Progenitor cell of endocrine pancreas (in vitro differentiated cells): ENCODE measurements around the gene ARHGEF26. TPM values are rescaled to one million over a fixed set of nuclear protein-coding genes. Genes with fewer than 3 reads are reported as not detected.

Experiments
- DNase-seq: peaks from one replicate; pipeline ENCODE4 v3.0.0; 2021; ENCODE audit warnings: low spot score; ENCODE audit not compliant: unreplicated experiment
- H3K27ac Mint-ChIP-seq: 2 replicates; pipeline ENCODE4 v1.8.0; 2021; ENCODE audit warnings: mild to moderate bottlenecking, moderate library complexity, mixed read lengths
- H3K27me3 Mint-ChIP-seq: 2 replicates; pipeline ENCODE4 v1.8.0; 2021; ENCODE audit warnings: mixed read lengths
- H3K36me3 Mint-ChIP-seq: 2 replicates; pipeline ENCODE4 v1.8.0; 2022; ENCODE audit warnings: mixed read lengths; ENCODE audit not compliant: insufficient read depth
- H3K4me1 Mint-ChIP-seq: 2 replicates; pipeline ENCODE4 v1.8.0; 2021; ENCODE audit warnings: low read depth, mixed read lengths
- H3K4me3 Mint-ChIP-seq: 2 replicates; pipeline ENCODE4 v1.8.0; 2021; ENCODE audit warnings: low read depth, mild to moderate bottlenecking, moderate library complexity, mixed read lengths
- H3K9me3 Mint-ChIP-seq: 2 replicates; pipeline ENCODE4 v1.8.0; 2021; ENCODE audit warnings: low read depth, mixed read lengths
- total RNA-seq: library from RNA; stranded (reverse); gene quantifications from 2 replicates; pipeline ENCODE4 v1.2.1, GENCODE V29; 2021
- TF ChIP-seq, protein P1 (sequence below): fragments of 200-600 bp; sonication (generic); IDR thresholded peaks from one replicate; pipeline ENCODE4 v1.5.0; 2021; ENCODE audit warnings: antibody characterized with exemption, mild to moderate bottlenecking; ENCODE audit not compliant: unreplicated experiment

Gene ARHGEF26
- total RNA-seq, 1 donor from 2014 or later: 10.0 TPM

DNA sequence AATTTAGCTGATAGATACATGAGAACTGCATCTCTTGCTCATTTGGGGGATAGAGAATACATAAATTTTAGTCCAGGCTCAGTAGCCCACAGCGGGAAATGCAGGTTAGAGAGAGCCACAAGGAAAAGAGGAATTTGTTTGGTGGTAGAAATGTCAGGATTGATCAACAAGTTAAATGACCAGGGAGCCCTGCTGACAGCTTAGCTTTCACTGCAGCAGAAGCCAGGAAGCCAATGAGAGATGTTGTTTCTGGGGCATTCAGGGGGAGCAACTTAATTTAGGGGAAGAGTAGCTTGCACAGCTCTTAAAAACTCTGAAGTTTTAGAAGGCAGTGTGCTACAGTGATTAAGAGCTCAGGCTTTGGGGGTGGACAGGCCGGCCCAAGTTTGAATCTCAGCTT, 22.7 kb downstream of the ARHGEF26 start:
- no peak overlapping the region for H3K4me3 Mint-ChIP-seq
- peaks cover 32% of the 10 kb centered on the region for H3K4me1 Mint-ChIP-seq
- H3K27ac Mint-ChIP-seq: peak overlapping the region; percentile 2

DNA sequence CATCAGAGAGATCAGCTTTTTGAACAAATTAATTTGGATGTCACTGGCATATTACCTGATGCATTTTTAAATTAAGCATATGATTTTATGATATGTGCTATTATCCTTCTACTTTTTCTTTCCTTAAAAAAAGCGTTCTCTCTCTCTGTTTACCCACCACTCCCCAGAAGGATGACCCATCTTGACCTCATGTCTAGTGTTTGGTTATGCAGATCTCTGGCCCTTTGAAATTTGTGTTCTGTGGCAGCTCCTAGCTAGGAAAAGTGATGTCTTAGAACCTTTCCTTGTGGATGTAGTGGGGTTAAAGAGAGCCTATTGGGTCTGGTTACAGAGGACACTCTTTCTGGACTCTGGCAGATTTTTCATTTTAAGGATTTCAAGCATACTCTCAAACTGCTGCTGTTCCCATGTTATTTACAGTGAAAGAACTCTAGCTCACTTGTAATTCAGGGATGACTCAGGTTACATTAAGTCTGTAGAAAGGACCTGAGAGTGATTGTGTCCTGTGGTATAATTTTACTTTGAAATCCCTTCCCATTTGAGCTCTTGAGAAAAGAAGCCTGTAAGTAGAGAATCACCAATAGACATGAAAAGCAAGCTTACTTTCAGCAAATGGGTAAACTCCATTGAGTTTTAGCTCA, 23.8 kb downstream of the ARHGEF26 start:
- Mint-ChIP-seq H3K9me3 (no peaks in the 10 kb centered on the region), H3K4me1 (peaks cover 28% of the 10 kb centered on the region), H3K36me3 (peaks cover 3% of the 10 kb centered on the region), H3K27me3 (no peaks in the 10 kb centered on the region), H3K27ac (no peak overlapping the region), H3K4me3 (no peak overlapping the region)
- DNase-seq: no peak
- TF ChIP-seq, protein P1, sequence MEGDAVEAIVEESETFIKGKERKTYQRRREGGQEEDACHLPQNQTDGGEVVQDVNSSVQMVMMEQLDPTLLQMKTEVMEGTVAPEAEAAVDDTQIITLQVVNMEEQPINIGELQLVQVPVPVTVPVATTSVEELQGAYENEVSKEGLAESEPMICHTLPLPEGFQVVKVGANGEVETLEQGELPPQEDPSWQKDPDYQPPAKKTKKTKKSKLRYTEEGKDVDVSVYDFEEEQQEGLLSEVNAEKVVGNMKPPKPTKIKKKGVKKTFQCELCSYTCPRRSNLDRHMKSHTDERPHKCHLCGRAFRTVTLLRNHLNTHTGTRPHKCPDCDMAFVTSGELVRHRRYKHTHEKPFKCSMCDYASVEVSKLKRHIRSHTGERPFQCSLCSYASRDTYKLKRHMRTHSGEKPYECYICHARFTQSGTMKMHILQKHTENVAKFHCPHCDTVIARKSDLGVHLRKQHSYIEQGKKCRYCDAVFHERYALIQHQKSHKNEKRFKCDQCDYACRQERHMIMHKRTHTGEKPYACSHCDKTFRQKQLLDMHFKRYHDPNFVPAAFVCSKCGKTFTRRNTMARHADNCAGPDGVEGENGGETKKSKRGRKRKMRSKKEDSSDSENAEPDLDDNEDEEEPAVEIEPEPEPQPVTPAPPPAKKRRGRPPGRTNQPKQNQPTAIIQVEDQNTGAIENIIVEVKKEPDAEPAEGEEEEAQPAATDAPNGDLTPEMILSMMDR: no peak

More for the DNA sequence above, 22.7 kb downstream of the ARHGEF26 start:
- H3K9me3 Mint-ChIP-seq: no peaks in the 10 kb centered on the region
- H3K36me3 Mint-ChIP-seq: peaks cover 3% of the 10 kb centered on the region
- no peaks in the 10 kb centered on the region for H3K27me3 Mint-ChIP-seq
- TF ChIP-seq, protein P1: no peak
- DNase-seq: no peak

DNA sequence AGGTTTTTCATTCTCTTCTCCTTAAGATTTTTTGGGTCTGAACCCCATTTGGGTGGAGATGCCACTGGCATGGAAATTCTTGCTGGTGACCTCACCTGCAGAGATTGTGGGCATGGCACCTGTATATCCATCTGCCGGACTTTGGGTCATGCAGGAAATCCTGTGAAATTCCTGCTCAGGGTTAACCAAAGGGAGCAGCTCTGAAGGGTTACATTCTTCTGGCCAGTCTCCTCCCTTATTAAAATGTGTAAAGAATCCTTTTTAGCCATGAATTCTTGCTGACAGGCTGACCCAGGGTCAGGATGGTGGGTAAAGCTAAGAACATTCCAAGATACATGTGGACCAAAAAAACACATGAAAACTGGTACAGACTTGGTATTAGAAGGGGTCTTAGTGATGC, 27.4 kb downstream of the ARHGEF26 start:
- Mint-ChIP-seq H3K4me3 (no peak overlapping the region), H3K36me3 (peaks cover 3% of the 10 kb centered on the region), H3K9me3 (no peaks in the 10 kb centered on the region), H3K4me1 (peaks cover 20% of the 10 kb centered on the region), H3K27ac (no peak overlapping the region), H3K27me3 (no peaks in the 10 kb centered on the region)
- DNase-seq: no peak
- TF ChIP-seq, protein P1: no peak

DNA sequence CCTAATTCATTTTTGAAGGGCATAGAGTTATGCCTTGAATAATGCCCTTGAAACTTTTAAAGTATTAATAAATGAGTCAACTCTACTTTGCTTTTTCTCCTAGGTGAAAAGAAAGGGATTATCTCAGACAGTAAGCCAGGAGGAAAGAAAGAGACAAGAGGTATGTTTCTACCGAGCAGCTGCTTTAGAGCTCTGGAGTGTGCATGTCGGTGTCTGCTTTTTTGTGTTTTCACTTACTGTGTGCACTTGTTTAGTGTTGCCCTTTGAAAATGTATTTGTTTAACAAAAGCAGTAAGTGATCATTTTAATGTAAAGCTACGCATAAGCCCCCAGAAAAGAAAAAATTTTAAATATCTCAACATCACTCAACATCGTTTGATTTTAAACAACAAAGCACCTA, 28.1 kb downstream of the ARHGEF26 start:
- TF ChIP-seq, protein P1: no peak
- Mint-ChIP-seq H3K9me3 (no peaks in the 10 kb centered on the region), H3K36me3 (peaks cover 3% of the 10 kb centered on the region), H3K27ac (no peak overlapping the region), H3K27me3 (no peaks in the 10 kb centered on the region), H3K4me1 (peaks cover 12% of the 10 kb centered on the region), H3K4me3 (no peak overlapping the region)
- no peak for DNase-seq

DNA sequence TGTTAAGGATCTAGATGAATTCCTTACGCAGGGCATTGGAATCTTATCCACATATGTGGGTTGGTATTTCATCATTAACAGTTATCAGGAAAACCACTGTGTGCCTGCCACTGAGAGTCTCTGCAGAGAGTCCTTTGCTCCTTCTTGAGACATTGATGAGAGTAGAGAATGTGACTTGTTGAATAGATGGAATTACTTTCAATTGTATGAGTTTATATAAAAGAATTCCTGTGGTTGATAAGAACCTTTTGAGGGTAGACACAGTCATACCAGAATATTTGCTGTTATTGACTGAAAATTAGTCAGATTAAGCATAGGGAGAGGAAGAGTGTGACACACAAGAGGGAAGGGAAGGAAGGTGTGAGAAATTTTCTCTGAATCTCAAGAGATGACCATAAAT, 30.8 kb downstream of the ARHGEF26 start:
- Mint-ChIP-seq H3K27ac (no peak overlapping the region), H3K4me3 (no peak overlapping the region), H3K4me1 (no peaks in the 10 kb centered on the region), H3K9me3 (no peaks in the 10 kb centered on the region), H3K27me3 (no peaks in the 10 kb centered on the region), H3K36me3 (peaks cover 3% of the 10 kb centered on the region)
- TF ChIP-seq, protein P1: no peak
- no peak for DNase-seq
